Measurements from ENCODE around the gene AANAT.
"Not testable (repeated sequence)": the region's sequence is repeated elsewhere in the genome, so short reads cannot be mapped to it uniquely, and the experiment has no call there.

AANAT gene

GRCh38 chr17:76512366-76513305 is 45.2 kb downstream of the AANAT start:
- Histone ChIP-seq H3K36me3 (no peaks in the 10 kb centered on the region), H3K4me3 (ENCODE audit: low read depth, low read length) (no peak overlapping the region), H3K9me3 (no peaks in the 10 kb centered on the region), H3K4me1 (no peaks in the 10 kb centered on the region), H3K27me3 (no peaks in the 10 kb centered on the region)
- TF ChIP-seq, protein P1, sequence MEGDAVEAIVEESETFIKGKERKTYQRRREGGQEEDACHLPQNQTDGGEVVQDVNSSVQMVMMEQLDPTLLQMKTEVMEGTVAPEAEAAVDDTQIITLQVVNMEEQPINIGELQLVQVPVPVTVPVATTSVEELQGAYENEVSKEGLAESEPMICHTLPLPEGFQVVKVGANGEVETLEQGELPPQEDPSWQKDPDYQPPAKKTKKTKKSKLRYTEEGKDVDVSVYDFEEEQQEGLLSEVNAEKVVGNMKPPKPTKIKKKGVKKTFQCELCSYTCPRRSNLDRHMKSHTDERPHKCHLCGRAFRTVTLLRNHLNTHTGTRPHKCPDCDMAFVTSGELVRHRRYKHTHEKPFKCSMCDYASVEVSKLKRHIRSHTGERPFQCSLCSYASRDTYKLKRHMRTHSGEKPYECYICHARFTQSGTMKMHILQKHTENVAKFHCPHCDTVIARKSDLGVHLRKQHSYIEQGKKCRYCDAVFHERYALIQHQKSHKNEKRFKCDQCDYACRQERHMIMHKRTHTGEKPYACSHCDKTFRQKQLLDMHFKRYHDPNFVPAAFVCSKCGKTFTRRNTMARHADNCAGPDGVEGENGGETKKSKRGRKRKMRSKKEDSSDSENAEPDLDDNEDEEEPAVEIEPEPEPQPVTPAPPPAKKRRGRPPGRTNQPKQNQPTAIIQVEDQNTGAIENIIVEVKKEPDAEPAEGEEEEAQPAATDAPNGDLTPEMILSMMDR (IDR thresholded peaks at IDR 0.05; ENCODE audit: low read depth, low read length): no peak
- DNase-seq: no peak

- Histone ChIP-seq H3K9me3 (no peaks in the 10 kb centered on the region), H3K36me3 (no peaks in the 10 kb centered on the region), H3K4me1 (no peaks in the 10 kb centered on the region), H3K27me3 (no peaks in the 10 kb centered on the region), H3K4me3 (ENCODE audit: low read depth, low read length) (no peak overlapping the region)
- no peak for DNase-seq
- TF ChIP-seq, protein P1 (IDR thresholded peaks at IDR 0.05; ENCODE audit: low read depth, low read length): no peak
Observed at GRCh38 chr17:76513306-76513692, 45.9 kb downstream of the AANAT start.

GRCh38 chr17:76514355-76514754 is 47.0 kb downstream of the AANAT start:
- not testable (repeated sequence) for H3K36me3 ChIP-seq; H3K27me3 ChIP-seq; H3K4me1 ChIP-seq; H3K4me3 ChIP-seq (ENCODE audit: low read depth, low read length); DNase-seq; H3K9me3 ChIP-seq

DNA sequence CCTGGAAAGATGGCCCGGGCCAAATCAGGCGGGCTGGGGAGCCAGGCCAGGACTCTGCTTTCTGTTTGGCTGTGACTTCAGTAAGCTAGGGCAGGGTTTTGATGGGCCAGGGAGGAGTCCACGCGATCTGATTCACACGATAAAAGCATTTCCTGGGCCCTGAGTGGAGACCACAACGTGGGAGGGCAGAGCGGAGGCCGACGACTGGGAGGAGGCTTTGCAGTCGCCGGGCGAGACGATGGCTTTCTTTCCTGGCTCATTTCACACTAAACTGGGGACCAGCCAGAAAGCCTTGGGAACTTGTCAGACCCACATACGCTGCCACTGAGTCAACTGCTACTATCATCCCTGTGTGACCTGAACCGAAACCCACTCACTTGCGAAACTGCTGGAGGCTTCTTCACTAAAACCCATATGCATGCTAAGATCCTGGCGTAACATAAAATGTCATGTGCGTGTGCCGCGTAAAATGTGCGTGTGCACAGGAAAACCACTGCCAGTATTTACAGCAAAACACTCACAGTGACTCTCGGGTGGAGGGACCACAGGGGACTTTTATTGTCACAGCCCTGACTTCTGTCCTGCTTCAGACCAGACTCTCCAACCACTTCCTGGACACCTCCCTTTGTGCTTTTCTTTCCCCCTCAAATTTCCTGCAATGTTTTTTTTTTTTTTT is 48.0 kb downstream of the AANAT start:
- Histone ChIP-seq H3K4me3 (ENCODE audit: low read depth, low read length) (no peak overlapping the region), H3K9me3 (no peaks in the 10 kb centered on the region), H3K27me3 (no peaks in the 10 kb centered on the region), H3K4me1 (no peaks in the 10 kb centered on the region), H3K36me3 (no peaks in the 10 kb centered on the region)
- TF ChIP-seq, protein P1 (IDR thresholded peaks at IDR 0.05; ENCODE audit: low read depth, low read length): no peak
- DNase-seq: no peak

GRCh38 chr17:76517638-76518038 is 50.2 kb downstream of the AANAT start:
- no peaks in the 10 kb centered on the region for H3K4me1 ChIP-seq
- no peak overlapping the region for H3K4me3 ChIP-seq (ENCODE audit: low read depth, low read length)
- TF ChIP-seq, protein P1 (IDR thresholded peaks at IDR 0.05; ENCODE audit: low read depth, low read length): no peak
- no peaks in the 10 kb centered on the region for H3K27me3 ChIP-seq
- DNase-seq: peak; percentile 5
- no peaks in the 10 kb centered on the region for H3K36me3 ChIP-seq
- no peaks in the 10 kb centered on the region for H3K9me3 ChIP-seq

DNA sequence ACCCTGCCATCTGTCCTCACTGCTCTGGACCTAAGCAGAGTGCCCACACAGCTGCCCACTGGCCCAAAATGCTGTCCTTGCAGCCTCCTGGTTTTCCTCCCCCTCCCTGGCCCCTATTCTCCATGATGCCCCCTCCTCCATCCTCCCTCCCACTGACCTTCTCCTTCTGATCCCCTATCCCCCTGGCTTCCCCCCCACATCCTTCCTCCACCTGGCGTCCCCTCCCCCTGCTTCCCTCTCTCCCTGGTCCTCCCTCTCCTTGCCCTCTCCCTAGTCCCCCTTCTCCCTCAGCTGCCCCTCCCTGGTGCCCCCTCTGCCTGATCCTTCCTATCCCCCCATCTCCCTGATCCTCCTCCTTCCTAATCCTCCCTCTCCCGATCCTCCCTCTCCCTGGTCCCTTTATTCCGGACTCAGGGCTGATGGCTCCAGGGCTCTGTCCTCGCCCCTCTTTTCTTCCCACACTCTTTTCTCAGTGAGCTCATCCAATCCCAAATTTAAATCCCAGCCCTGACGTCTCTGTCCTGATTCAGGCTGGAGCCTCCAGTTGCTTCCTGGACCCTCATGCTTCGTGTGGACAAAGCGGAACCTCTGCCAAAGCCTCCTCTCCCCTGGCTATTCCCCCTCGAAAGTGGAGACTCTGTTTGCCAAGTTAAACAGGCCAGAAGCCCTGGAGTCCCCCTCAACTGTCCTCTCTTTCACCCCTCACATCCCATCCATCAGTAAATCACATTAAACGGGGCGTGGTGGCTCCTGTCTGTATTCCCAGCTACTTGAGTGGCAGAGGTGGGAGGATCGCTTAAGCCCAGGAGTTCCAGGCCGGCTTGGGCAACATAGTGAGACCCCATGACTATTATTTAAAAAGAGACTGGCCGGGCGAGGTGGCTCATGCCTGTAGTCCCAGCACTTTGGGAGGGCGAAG is 51.9 kb downstream of the AANAT start:
- Histone ChIP-seq H3K9me3 (no peaks in the 10 kb centered on the region), H3K4me3 (ENCODE audit: low read depth, low read length) (no peak overlapping the region), H3K27me3 (no peaks in the 10 kb centered on the region), H3K36me3 (no peaks in the 10 kb centered on the region), H3K4me1 (peaks cover 6% of the 10 kb centered on the region)
- peak; percentile 4 for DNase-seq
- TF ChIP-seq, protein P1 (IDR thresholded peaks at IDR 0.05; ENCODE audit: low read depth, low read length): no peak
